ENCODE data around the gene MSRB1. TPM values are rescaled to one million over a fixed set of nuclear protein-coding genes. Genes with fewer than 3 reads are reported as not detected.

Gene MSRB1
- total and polyA plus RNA-seq, 9 of the 15 experiments (the other 6 are each of a cell fraction or from before 2014, with no cell fraction given): 5.4 to 33.7 (median 25.7) TPM

DNA sequence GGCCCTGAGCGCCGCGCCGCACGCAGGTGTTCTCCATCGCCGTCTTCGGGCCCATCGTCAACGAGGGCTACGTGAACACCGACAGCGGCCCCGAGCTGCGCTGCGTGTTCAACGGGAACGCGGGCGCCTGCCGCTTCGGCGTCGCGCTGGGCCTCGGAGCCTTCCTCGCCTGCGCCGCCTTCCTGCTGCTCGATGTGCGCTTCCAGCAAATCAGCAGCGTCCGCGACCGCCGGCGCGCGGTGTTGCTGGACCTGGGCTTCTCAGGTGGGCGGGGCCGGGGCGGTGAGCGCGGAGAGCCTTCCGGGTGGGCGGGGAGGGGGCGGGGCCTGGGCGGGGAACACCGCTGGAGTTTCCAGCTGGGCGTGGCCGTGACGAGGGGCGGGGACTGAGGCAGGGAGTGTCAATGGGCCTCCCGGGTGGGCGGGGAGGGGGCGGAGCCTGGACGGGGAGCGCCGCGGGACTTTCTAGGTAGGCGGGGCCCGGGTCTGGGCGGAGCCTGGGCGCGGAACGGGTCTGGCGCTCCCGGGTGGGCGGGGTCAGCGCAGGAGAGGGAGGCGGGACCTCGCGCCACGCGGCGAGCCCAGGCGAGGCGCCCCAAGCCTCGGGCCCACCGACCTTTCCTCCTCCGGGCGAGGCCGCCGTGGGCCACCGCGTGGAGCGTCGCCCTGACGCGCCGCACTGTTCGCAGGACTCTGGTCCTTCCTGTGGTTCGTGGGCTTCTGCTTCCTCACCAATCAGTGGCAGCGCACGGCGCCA is 49.1 kb upstream of the MSRB1 start (continued):
- no peak for TF ChIP-seq ARID1B (IDR thresholded peaks at IDR 0.05)
- no peak for TF ChIP-seq ZNF583 (CRISPR knock-in tag; IDR thresholded peaks at IDR 0.05)
- no peak for TF ChIP-seq ZNF444 (CRISPR knock-in tag; IDR thresholded peaks at IDR 0.05)
- no peak for TF ChIP-seq XRCC5 (IDR thresholded peaks at IDR 0.05; ENCODE audit: low read depth, low read length)
- no peak for TF ChIP-seq DACH1 (IDR thresholded peaks at IDR 0.05; ENCODE audit: partially characterized antibody)
- TF ChIP-seq ZNF668 (CRISPR knock-in tag; IDR thresholded peaks at IDR 0.05): no peak
- TF ChIP-seq, protein P1, sequence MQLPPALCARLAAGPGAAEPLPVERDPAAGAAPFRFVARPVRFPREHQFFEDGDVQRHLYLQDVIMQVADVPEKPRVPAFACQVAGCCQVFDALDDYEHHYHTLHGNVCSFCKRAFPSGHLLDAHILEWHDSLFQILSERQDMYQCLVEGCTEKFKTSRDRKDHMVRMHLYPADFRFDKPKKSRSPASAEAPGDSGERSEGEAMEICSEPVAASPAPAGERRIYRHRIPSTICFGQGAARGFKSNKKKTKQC (CRISPR knock-in tag; IDR thresholded peaks at IDR 0.05): peak; percentile 82
- no peak for TF ChIP-seq PTRF (tag; IDR thresholded peaks at IDR 0.05)
- TF ChIP-seq KAT8 (IDR thresholded peaks at IDR 0.05; ENCODE audit: low read depth): no peak
- TF ChIP-seq ZFP30 (CRISPR knock-in tag; IDR thresholded peaks at IDR 0.05; ENCODE audit: borderline replicate concordance): no peak
- no peak for TF ChIP-seq ZFP36 (IDR thresholded peaks at IDR 0.05; ENCODE audit: low read depth, low read length, partially characterized antibody)
- TF ChIP-seq OTX1 (CRISPR knock-in tag; IDR thresholded peaks at IDR 0.05): no peak
- peak; percentile 66 for TF ChIP-seq CCNT2 (IDR thresholded peaks at IDR 0.05; ENCODE audit: borderline replicate concordance, extremely low read depth, insufficient read length, low read depth, low read length)
- TF ChIP-seq CBX3 (IDR thresholded peaks at IDR 0.05; ENCODE audit: borderline replicate concordance in 1 of 2, low read length in 2 of 2): peak in 1 of 2 experiments; percentile 62; a peak in 1 of 3 replicates
- no peak for TF ChIP-seq KLF16 (IDR thresholded peaks at IDR 0.05)
- TF ChIP-seq, protein P2, sequence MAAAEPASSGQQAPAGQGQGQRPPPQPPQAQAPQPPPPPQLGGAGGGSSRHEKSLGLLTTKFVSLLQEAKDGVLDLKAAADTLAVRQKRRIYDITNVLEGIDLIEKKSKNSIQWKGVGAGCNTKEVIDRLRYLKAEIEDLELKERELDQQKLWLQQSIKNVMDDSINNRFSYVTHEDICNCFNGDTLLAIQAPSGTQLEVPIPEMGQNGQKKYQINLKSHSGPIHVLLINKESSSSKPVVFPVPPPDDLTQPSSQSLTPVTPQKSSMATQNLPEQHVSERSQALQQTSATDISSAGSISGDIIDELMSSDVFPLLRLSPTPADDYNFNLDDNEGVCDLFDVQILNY (CRISPR knock-in tag; IDR thresholded peaks at IDR 0.05): peak; percentile 90
- TF ChIP-seq, protein P3, sequence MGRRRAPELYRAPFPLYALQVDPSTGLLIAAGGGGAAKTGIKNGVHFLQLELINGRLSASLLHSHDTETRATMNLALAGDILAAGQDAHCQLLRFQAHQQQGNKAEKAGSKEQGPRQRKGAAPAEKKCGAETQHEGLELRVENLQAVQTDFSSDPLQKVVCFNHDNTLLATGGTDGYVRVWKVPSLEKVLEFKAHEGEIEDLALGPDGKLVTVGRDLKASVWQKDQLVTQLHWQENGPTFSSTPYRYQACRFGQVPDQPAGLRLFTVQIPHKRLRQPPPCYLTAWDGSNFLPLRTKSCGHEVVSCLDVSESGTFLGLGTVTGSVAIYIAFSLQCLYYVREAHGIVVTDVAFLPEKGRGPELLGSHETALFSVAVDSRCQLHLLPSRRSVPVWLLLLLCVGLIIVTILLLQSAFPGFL (CRISPR knock-in tag; IDR thresholded peaks at IDR 0.05): no peak
- TF ChIP-seq, protein P4, sequence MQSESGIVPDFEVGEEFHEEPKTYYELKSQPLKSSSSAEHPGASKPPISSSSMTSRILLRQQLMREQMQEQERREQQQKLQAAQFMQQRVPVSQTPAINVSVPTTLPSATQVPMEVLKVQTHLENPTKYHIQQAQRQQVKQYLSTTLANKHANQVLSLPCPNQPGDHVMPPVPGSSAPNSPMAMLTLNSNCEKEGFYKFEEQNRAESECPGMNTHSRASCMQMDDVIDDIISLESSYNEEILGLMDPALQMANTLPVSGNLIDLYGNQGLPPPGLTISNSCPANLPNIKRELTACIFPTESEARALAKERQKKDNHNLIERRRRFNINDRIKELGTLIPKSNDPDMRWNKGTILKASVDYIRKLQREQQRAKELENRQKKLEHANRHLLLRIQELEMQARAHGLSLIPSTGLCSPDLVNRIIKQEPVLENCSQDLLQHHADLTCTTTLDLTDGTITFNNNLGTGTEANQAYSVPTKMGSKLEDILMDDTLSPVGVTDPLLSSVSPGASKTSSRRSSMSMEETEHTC (IDR thresholded peaks at IDR 0.05): no peak
- TF ChIP-seq, protein P5, sequence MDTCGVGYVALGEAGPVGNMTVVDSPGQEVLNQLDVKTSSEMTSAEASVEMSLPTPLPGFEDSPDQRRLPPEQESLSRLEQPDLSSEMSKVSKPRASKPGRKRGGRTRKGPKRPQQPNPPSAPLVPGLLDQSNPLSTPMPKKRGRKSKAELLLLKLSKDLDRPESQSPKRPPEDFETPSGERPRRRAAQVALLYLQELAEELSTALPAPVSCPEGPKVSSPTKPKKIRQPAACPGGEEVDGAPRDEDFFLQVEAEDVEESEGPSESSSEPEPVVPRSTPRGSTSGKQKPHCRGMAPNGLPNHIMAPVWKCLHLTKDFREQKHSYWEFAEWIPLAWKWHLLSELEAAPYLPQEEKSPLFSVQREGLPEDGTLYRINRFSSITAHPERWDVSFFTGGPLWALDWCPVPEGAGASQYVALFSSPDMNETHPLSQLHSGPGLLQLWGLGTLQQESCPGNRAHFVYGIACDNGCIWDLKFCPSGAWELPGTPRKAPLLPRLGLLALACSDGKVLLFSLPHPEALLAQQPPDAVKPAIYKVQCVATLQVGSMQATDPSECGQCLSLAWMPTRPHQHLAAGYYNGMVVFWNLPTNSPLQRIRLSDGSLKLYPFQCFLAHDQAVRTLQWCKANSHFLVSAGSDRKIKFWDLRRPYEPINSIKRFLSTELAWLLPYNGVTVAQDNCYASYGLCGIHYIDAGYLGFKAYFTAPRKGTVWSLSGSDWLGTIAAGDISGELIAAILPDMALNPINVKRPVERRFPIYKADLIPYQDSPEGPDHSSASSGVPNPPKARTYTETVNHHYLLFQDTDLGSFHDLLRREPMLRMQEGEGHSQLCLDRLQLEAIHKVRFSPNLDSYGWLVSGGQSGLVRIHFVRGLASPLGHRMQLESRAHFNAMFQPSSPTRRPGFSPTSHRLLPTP (IDR thresholded peaks at IDR 0.05; ENCODE audit: borderline replicate concordance, extremely low read depth, insufficient read length): no peak
- no peak for TF ChIP-seq ZNF507 (tag; conservative IDR thresholded peaks at IDR 0.05)
- peak in 1 of 3 experiments; percentile 18 for TF ChIP-seq YY1 (IDR thresholded peaks at IDR 0.05; ENCODE audit: borderline replicate concordance in 1 of 3, control insufficient read depth in 1 of 3, extremely low read depth in 1 of 3, insufficient read depth in 3 of 3, insufficient read length in 1 of 3, insufficient replicate concordance in 2 of 3, low read depth in 1 of 3, low read length in 2 of 3)
